BJ (cell line): Measurements from ENCODE around the gene CLCNKA. TPM values are rescaled to one million over a fixed set of nuclear protein-coding genes. Genes with fewer than 3 reads are reported as not detected.
A peak's percentile ranks its signal among the peaks of the same experiment; 100 is the strongest.

Source experiments
- CTCF ChIA-PET: fragments of 350-600 bp; formaldehyde crosslinking; extraction: SDS; loops from one replicate; lab custom pipeline; 2021; ENCODE audit warnings: antibody characterized with exemption, inconsistent platforms; lab: Yijun Ruan, JAX
- POLR2A ChIA-PET: fragments of 300-600 bp; sonication (Branson Sonifier 250); formaldehyde crosslinking; extraction: SDS; loops from one replicate; lab custom pipeline; 2021; ENCODE audit warnings: antibody characterized with exemption; lab: Charles Lee
- DNase-seq: peaks from one replicate; pipeline ENCODE4 v3.0.0-alpha.2; 2011; ENCODE audit warnings: low read depth
- H3K27me3 ChIP-seq: 2 replicates; pipeline ENCODE4 v1.6.0; 2011; ENCODE audit warnings: low read length; ENCODE audit not compliant: control insufficient read depth, insufficient read depth
- H3K36me3 ChIP-seq: 2 replicates; pipeline ENCODE4 v1.5.1; 2011; ENCODE audit warnings: low read length; ENCODE audit not compliant: control insufficient read depth, insufficient read depth
- H3K4me3 ChIP-seq: 2 replicates; pipeline ENCODE4 v1.5.1; 2011; ENCODE audit warnings: low read depth, mild to moderate bottlenecking, control low read depth, low read length
- CTCF ChIP-seq: IDR thresholded peaks from 2 replicates; pipeline ENCODE4 v1.5.1; 2011; ENCODE audit warnings: low read depth, mild to moderate bottlenecking, control low read depth, inconsistent platforms, low read length, moderate library complexity; ENCODE audit not compliant: insufficient read depth
- polyA plus RNA-seq: library from polyadenylated mRNA; depleted of rRNA; stranded (reverse); fragments of >200 nt; gene quantifications from 2 replicates; pipeline ENCODE4 v1.2.3, GENCODE V29; 2011

Gene CLCNKA
- polyA plus RNA-seq, 1 experiment = 0.28 TPM

- ChIA-PET CTCF (interaction anchor here (5.5 kb wide), 1 partner anchor 12 kb away, joined by 28 read pairs; no protein-coding TSS in a partner anchor), POLR2A (no interaction called here)
- Histone ChIP-seq H3K27me3 (no peaks in the 10 kb centered on the region; the same call in 1 of the 2 replicates), H3K36me3 (no peaks in the 10 kb centered on the region), H3K4me3 (no peak overlapping the region)
- no peak for TF ChIP-seq CTCF
- DNase-seq = no peak
These were observed 22.1 kb downstream of the CLCNKA start for GRCh38 chr1:16043950-16044349.

DNA sequence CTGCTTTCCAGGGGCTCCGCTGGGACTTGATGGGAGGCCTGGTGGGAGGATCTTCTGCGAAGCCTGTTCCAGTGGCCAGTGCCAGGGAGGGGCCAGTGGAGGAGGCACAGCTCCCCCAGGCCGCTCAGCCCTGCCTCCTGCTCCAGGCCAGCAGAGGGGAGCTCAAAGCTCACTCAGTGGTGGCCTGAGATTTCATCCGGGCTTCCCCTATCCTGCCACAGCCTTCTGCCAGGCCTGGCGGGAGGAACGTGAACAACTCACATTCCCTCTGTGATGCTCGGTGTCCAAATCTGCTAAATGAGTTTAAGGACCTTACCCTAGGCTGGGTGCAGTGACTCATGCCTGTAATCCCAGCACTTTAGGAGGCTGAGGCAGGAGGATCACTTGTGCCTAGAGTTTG lies 25.0 kb downstream of the CLCNKA start:
- Histone ChIP-seq H3K27me3 (no peaks in the 10 kb centered on the region; the same call in 1 of the 2 replicates), H3K4me3 (no peak overlapping the region), H3K36me3 (no peaks in the 10 kb centered on the region)
- CTCF ChIA-PET = interaction anchor here (0.5 to 5.5 kb wide), 4 partner anchors 9 to 199 kb away, joined by 3 to 28 read pairs (median 6); no protein-coding TSS in a partner anchor
- POLR2A ChIA-PET = no interaction called here
- no peak for DNase-seq
- TF ChIP-seq CTCF = no peak

GRCh38 chr1:16047791-16048475 lies 26.1 kb downstream of the CLCNKA start:
- POLR2A ChIA-PET = no interaction called here
- Histone ChIP-seq H3K4me3 (no peak overlapping the region), H3K36me3 (no peaks in the 10 kb centered on the region), H3K27me3 (no peaks in the 10 kb centered on the region; the same call in 1 of the 2 replicates)
- DNase-seq = no peak
- CTCF ChIA-PET = interaction anchor here (1.8 to 5.5 kb wide), 2 partner anchors 8 to 38 kb away, joined by 6 to 28 read pairs; no protein-coding TSS in a partner anchor
- no peak for TF ChIP-seq CTCF

DNA sequence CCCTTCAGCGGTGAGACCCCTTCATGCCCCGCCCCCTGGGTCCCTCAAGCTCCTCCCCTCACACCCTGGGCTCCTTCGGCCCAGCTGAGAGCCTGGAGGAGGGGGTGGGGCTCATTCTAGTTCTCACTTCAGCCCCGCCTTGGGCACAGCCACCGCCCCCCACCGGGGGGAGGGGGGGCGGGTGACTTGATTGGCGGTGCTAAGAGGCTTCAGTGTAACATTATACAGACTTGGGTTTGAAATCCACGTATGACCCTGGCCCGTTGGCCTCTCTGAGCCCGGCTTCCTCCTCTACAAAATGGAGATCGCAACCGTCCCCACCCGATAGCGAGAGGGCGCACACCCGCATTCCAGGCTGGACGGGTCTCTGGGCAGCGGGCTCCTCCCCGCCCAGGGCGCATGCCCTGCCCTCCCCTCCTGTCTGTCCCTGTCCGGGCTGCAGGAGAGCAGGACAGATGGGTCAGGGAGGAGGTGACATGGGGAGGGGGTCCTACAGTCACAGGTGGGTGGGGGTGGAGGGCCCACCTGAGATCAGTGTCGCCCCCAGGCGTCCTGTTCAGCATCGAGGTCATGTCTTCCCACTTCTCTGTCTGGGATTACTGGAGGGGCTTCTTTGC lies 26.8 kb downstream of the CLCNKA start:
- POLR2A ChIA-PET = no interaction called here
- 0 out of 2 replicates have a peak, but pooled peaks have one; percentile 14 for TF ChIP-seq CTCF
- H3K4me3 ChIP-seq = peak overlapping the region; percentile 40
- DNase-seq = no peak
- CTCF ChIA-PET = interaction anchor here (1.8 to 5.5 kb wide), 2 partner anchors 7 to 39 kb away, joined by 6 to 28 read pairs; no protein-coding TSS in a partner anchor
- H3K27me3 ChIP-seq = no peaks in the 10 kb centered on the region; the same call in 1 of the 2 replicates
- H3K36me3 ChIP-seq = no peaks in the 10 kb centered on the region

DNA sequence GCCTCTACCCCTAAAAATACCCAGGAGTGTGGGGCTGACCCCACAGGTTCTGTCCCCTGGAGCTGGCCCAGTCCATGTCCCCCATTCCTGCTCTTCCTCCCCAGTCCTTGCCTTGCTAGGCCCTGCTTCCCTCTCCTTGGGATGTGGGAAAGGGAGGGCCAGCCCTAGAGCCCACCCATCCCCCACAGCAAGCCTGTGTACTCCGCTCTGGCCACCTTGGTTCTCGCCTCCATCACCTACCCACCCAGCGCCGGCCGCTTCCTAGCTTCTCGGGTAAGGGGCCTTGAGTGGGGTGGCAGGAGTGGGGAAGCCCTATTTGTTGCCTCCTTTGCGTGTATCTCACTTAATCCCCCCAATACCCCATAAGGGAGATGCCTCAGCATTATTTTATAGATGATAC lies 28.5 kb downstream of the CLCNKA start:
- DNase-seq = no peak
- Histone ChIP-seq H3K36me3 (no peaks in the 10 kb centered on the region), H3K4me3 (no peak overlapping the region), H3K27me3 (no peaks in the 10 kb centered on the region)
- no peak for TF ChIP-seq CTCF
- CTCF ChIA-PET = interaction anchor here (0.6 to 1.7 kb wide), 4 partner anchors 23 to 55 kb away, joined by 3 read pairs; partner anchors contain the start of gene FAM131C
- POLR2A ChIA-PET = no interaction called here
